Epithelial cell of prostate (primary cell): ENCODE data around the gene ATXN7L1.
"Not testable (repeated sequence)": the region's sequence is repeated elsewhere in the genome, so short reads cannot be mapped to it uniquely, and the experiment has no call there.

ENCODE experiments used
- DNase-seq: peaks from one replicate; pipeline ENCODE4 v3.0.0-alpha.2; 2011; ENCODE audit warnings: low read depth, low spot score
- H3K27ac ChIP-seq: fragments of 450-650 bp; 2 replicates; pipeline ENCODE4 v1.5.1; 2017; ENCODE audit warnings: mild to moderate bottlenecking

Gene ATXN7L1

GRCh38 chr7:105715528-105715927, 160.9 kb downstream of the ATXN7L1 start:
- no peak for DNase-seq
- H3K27ac ChIP-seq: no peak overlapping the region

GRCh38 chr7:105713488-105714465, 162.6 kb downstream of the ATXN7L1 start:
- no peak for DNase-seq
- no peak overlapping the region for H3K27ac ChIP-seq

GRCh38 chr7:105712877-105713276, 163.5 kb downstream of the ATXN7L1 start:
- DNase-seq: no peak
- no peak overlapping the region for H3K27ac ChIP-seq

GRCh38 chr7:105711726-105712402, 164.5 kb downstream of the ATXN7L1 start:
- H3K27ac ChIP-seq: no peak overlapping the region
- no peak for DNase-seq

GRCh38 chr7:105710720-105711119, 165.7 kb downstream of the ATXN7L1 start:
- not testable (repeated sequence) for DNase-seq, H3K27ac ChIP-seq

GRCh38 chr7:105708763-105709080, 167.7 kb downstream of the ATXN7L1 start:
- DNase-seq: no peak
- H3K27ac ChIP-seq: no peak overlapping the region

GRCh38 chr7:105707967-105708762, 168.2 kb downstream of the ATXN7L1 start:
- H3K27ac ChIP-seq: no peak overlapping the region
- DNase-seq: no peak

- DNase-seq: no peak
- H3K27ac ChIP-seq: no peak overlapping the region
Measured at GRCh38 chr7:105707381-105707780, 169.0 kb downstream of the ATXN7L1 start.

GRCh38 chr7:105705427-105705826, 171.0 kb downstream of the ATXN7L1 start:
- no peak overlapping the region for H3K27ac ChIP-seq
- no peak for DNase-seq

GRCh38 chr7:105703207-105703930, 173.0 kb downstream of the ATXN7L1 start:
- DNase-seq: no peak
- H3K27ac ChIP-seq: no peak overlapping the region

- no peak for DNase-seq
- H3K27ac ChIP-seq: no peak overlapping the region
Measured at GRCh38 chr7:105699568-105700236, 176.7 kb downstream of the ATXN7L1 start.

- H3K27ac ChIP-seq: no peak overlapping the region
Measured at GRCh38 chr7:105698531-105698930, 177.9 kb downstream of the ATXN7L1 start.

GRCh38 chr7:105697753-105698152, 178.6 kb downstream of the ATXN7L1 start:
- DNase-seq: no peak
- H3K27ac ChIP-seq: no peak overlapping the region

More at GRCh38 chr7:105698531-105698930, 177.9 kb downstream of the ATXN7L1 start:
- no peak for DNase-seq

- not testable (repeated sequence) for DNase-seq, H3K27ac ChIP-seq
Measured at GRCh38 chr7:105697169-105697568, 179.2 kb downstream of the ATXN7L1 start.

- H3K27ac ChIP-seq: no peak overlapping the region
- no peak for DNase-seq
Measured at GRCh38 chr7:105693576-105693975, 182.8 kb downstream of the ATXN7L1 start.

GRCh38 chr7:105691680-105692564, 184.5 kb downstream of the ATXN7L1 start:
- peak; percentile 66 for DNase-seq
- no peak overlapping the region for H3K27ac ChIP-seq

GRCh38 chr7:105691082-105691679, 185.2 kb downstream of the ATXN7L1 start:
- no peak overlapping the region for H3K27ac ChIP-seq
- DNase-seq: no peak

- H3K27ac ChIP-seq: no peak overlapping the region
- no peak for DNase-seq
Measured at GRCh38 chr7:105690325-105690945, 186.0 kb downstream of the ATXN7L1 start.
